Hepatocyte (in vitro differentiated cells): ENCODE data around the gene DHRS12.

Experiments
- CTCF ChIP-seq: fragments of 200-600 bp; sonication (generic); IDR thresholded peaks from 2 replicates; pipeline ENCODE4 v1.5.1; 2016; ENCODE audit warnings: antibody characterized with exemption, mild to moderate bottlenecking; ENCODE audit not compliant: poor library complexity
- EZH2 ChIP-seq: fragments of 200-600 bp; sonication (generic); IDR thresholded peaks from 2 replicates; pipeline ENCODE4 v1.6.1; 2016; ENCODE audit warnings: antibody characterized with exemption, mild to moderate bottlenecking, borderline replicate concordance

GRCh38 chr13:51794964-51795363, 9.0 kb downstream of the DHRS12 start:
- no peak for TF ChIP-seq CTCF
- no peak for TF ChIP-seq EZH2
